ENCODE measurements around the gene SLC6A9. TPM values are rescaled to one million over a fixed set of nuclear protein-coding genes. Genes with fewer than 3 reads are reported as not detected.

Gene SLC6A9
- total RNA-seq, 1 experiment from 2014 or later = 30.1 TPM

DNA sequence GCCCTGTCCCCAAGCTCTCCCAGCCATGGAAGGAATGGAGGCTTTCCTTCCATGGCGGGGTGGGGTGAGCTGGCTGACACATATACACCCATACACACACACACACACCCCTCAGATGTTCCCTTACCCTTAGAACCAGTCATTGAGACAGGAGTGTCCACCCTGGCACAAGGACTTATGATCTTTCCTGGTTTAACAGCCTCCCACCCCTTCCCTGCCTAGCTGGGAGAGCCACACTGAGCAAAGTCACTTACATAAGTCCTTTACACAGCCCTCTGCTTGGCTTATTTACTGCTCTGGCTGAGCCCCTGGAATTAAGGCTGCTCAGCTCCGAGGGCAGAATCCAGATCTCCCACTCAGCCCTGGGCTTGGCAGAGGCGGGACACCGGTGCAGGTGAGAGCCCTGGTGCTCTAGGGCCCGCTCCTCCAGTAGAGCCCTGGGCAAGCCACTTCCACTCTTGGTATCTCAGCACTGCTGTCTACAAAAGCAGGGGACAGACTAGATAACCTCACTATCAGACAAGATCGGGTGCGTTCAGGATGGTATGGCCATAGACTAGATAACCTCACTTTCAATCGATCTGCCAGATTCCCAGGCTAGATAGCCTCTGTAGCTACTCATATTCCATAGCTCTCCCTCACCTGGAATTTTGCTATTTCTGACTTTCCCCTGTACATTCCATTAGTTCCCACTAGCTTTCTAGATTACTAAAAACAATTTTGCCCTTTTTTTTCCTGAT, 16.7 kb downstream of the SLC6A9 start:
- H3K4me3 Mint-ChIP-seq = no peak overlapping the region
- Histone ChIP-seq H2BK120ac (ENCODE audit: low read depth, low read length, poor library complexity, severe bottlenecking) (no peak overlapping the region), H3K23me2 (ENCODE audit: insufficient read length, low read depth, low read length, poor library complexity, severe bottlenecking) (no peaks in the 10 kb centered on the region), H3K79me2 (ENCODE audit: insufficient read depth, low read length) (no peaks in the 10 kb centered on the region), H3K56ac (ENCODE audit: insufficient read length, low read depth, low read length) (no peak overlapping the region), H4K8ac (replicated peaks; ENCODE audit: insufficient read length, low read depth, low read length) (no peak overlapping the region), H3K14ac (ENCODE audit: insufficient read depth, low read length) (no peak overlapping the region; the same call in 1 of the 2 replicates), H2BK15ac (ENCODE audit: low read depth, low read length) (no peak overlapping the region), H3K18ac (ENCODE audit: insufficient read length, low read depth, low read length) (no peak overlapping the region), H4K20me1 (ENCODE audit: control insufficient read depth, insufficient read depth, insufficient read length) (no peaks in the 10 kb centered on the region), H2AFZ (ENCODE audit: low read length) (no peak overlapping the region), H3K23ac (ENCODE audit: insufficient read length, low read depth, low read length) (no peak overlapping the region), H3K9ac (ENCODE audit: extremely low read depth, insufficient read length, low read length) (no peak overlapping the region), H4K91ac (ENCODE audit: insufficient read length, low read depth, low read length) (no peak overlapping the region), H3T11ph (ENCODE audit: low read length) (no peak overlapping the region), H3K27ac (ENCODE audit: insufficient read length, low read depth, low read length) (no peak overlapping the region), H3K4me2 (ENCODE audit: insufficient read depth, insufficient read length, low read length) (no peak overlapping the region), H3K9me3 (ENCODE audit: control insufficient read depth, low read depth, low read length) (no peaks in the 10 kb centered on the region), H2BK12ac (ENCODE audit: insufficient read length, low read depth, low read length) (no peak overlapping the region), H3K79me1 (ENCODE audit: insufficient read depth, low read depth, low read length, poor library complexity, severe bottlenecking) (no peaks in the 10 kb centered on the region), H3K27me3 (ENCODE audit: insufficient read depth, low read length) (no peaks in the 10 kb centered on the region), H3K4me1 (ENCODE audit: insufficient read depth, low read length) (peaks cover 3% of the 10 kb centered on the region; the same call in 1 of the 2 replicates), H2AK5ac (ENCODE audit: insufficient read length, low read length) (no peak overlapping the region), H2BK20ac (ENCODE audit: low read depth, low read length, poor library complexity, severe bottlenecking) (no peak overlapping the region), H3K4ac (ENCODE audit: low read depth, low read length) (no peak overlapping the region), H4K5ac (ENCODE audit: insufficient read length, low read depth, low read length) (no peak overlapping the region), H2BK5ac (ENCODE audit: insufficient read length, low read length) (no peak overlapping the region)
- H3K4me1 Mint-ChIP-seq = peaks cover 15 to 31% of the 10 kb centered on the region in 2 experiments
- no peaks in the 10 kb centered on the region for H3K9me3 Mint-ChIP-seq
- H3K27me3 Mint-ChIP-seq (ENCODE audit: low read depth) = no peaks in the 10 kb centered on the region
- WGBS (ENCODE audit: extremely low coverage, insufficient read length, low lambda C conversion rate) = no CpG with 5 or more reads among the region's 8 CpGs
- H3K27ac Mint-ChIP-seq = peak overlapping the region in 1 of 3 experiments; percentile 12; a peak in 2 of 7 replicates
- no peak for DNase-seq
- peaks cover 3 to 8% (median 4%) of the 10 kb centered on the region in 3 experiments; a peak in 6 of 7 replicates for H3K36me3 Mint-ChIP-seq (ENCODE audit: insufficient read depth in 1 of 3, low read depth in 3 of 3)
- TF ChIP-seq CTCF (conservative IDR thresholded peaks at IDR 0.05) = no peak

Measured in H9 (cell line).